ENCODE results near the gene FXR2.
"Not testable (repeated sequence)": the region's sequence is repeated elsewhere in the genome, so short reads cannot be mapped to it uniquely, and the experiment has no call there.

Gene FXR2

GRCh38 chr17:7646457-7646856 lies 31.8 kb upstream of the FXR2 start:
- TF ChIP-seq CTCF (IDR thresholded peaks at IDR 0.05; ENCODE audit: insufficient read depth, low read length, poor library complexity, severe bottlenecking) (no peak), EZH2phosphoT487 (conservative IDR thresholded peaks at IDR 0.05; ENCODE audit: low read length) (no peak)
- no peaks in the 10 kb centered on the region for H3F3A ChIP-seq (ENCODE audit: insufficient read depth)
- H3K4me2 ChIP-seq (ENCODE audit: low read depth, low read length, poor library complexity, severe bottlenecking), result no peak overlapping the region
- no peaks in the 10 kb centered on the region for H3K9me2 ChIP-seq (replicated peaks; ENCODE audit: insufficient read depth, low read length)
- no peak overlapping the region for H2AFZ ChIP-seq (ENCODE audit: low read depth, low read length, severe bottlenecking)
- no peaks in the 10 kb centered on the region for H3K79me2 ChIP-seq (ENCODE audit: insufficient read depth, low read length)
- H3K9me3 ChIP-seq (ENCODE audit: insufficient read depth, low read length), result no peaks in the 10 kb centered on the region
- H3K27me3 ChIP-seq (ENCODE audit: low read length), result no peaks in the 10 kb centered on the region
- H3K4me3 ChIP-seq (ENCODE audit: insufficient read depth, low read length, poor library complexity, severe bottlenecking), result no peak overlapping the region
- no peak overlapping the region for H3K27ac ChIP-seq (ENCODE audit: low read depth, low read length)
- H3K9ac ChIP-seq (ENCODE audit: low read length), result no peak overlapping the region
- H4K20me1 ChIP-seq (ENCODE audit: low read depth, low read length), result no peaks in the 10 kb centered on the region
- no peaks in the 10 kb centered on the region for H3K36me3 ChIP-seq (ENCODE audit: low read length)

GRCh38 chr17:7644775-7645174 lies 30.1 kb upstream of the FXR2 start:
- H3F3A ChIP-seq (ENCODE audit: insufficient read depth), result no peaks in the 10 kb centered on the region
- H3K9ac ChIP-seq (ENCODE audit: low read length), result no peak overlapping the region
- H2AFZ ChIP-seq (ENCODE audit: low read depth, low read length, severe bottlenecking), result no peak overlapping the region
- no peaks in the 10 kb centered on the region for H3K36me3 ChIP-seq (ENCODE audit: low read length)
- H3K27me3 ChIP-seq (ENCODE audit: low read length), result no peaks in the 10 kb centered on the region
- no peak overlapping the region for H3K27ac ChIP-seq (ENCODE audit: low read depth, low read length)
- no peak overlapping the region for H3K4me3 ChIP-seq (ENCODE audit: insufficient read depth, low read length, poor library complexity, severe bottlenecking)
- no peak overlapping the region for H3K4me2 ChIP-seq (ENCODE audit: low read depth, low read length, poor library complexity, severe bottlenecking)
- H3K9me3 ChIP-seq (ENCODE audit: insufficient read depth, low read length), result no peaks in the 10 kb centered on the region
- H4K20me1 ChIP-seq (ENCODE audit: low read depth, low read length), result no peaks in the 10 kb centered on the region
- TF ChIP-seq EZH2phosphoT487 (conservative IDR thresholded peaks at IDR 0.05; ENCODE audit: low read length) (no peak), CTCF (IDR thresholded peaks at IDR 0.05; ENCODE audit: insufficient read depth, low read length, poor library complexity, severe bottlenecking) (no peak)
- H3K79me2 ChIP-seq (ENCODE audit: insufficient read depth, low read length), result no peaks in the 10 kb centered on the region
- no peaks in the 10 kb centered on the region for H3K9me2 ChIP-seq (replicated peaks; ENCODE audit: insufficient read depth, low read length)

GRCh38 chr17:7641635-7642034 lies 26.9 kb upstream of the FXR2 start:
- not testable (repeated sequence) for H3K9ac ChIP-seq (ENCODE audit: low read length); H3K4me2 ChIP-seq (ENCODE audit: low read depth, low read length, poor library complexity, severe bottlenecking); H3K79me2 ChIP-seq (ENCODE audit: insufficient read depth, low read length); H3K27me3 ChIP-seq (ENCODE audit: low read length); H3K36me3 ChIP-seq (ENCODE audit: low read length); H3F3A ChIP-seq (ENCODE audit: insufficient read depth); H3K4me3 ChIP-seq (ENCODE audit: insufficient read depth, low read length, poor library complexity, severe bottlenecking); H3K9me3 ChIP-seq (ENCODE audit: insufficient read depth, low read length); H2AFZ ChIP-seq (ENCODE audit: low read depth, low read length, severe bottlenecking); H4K20me1 ChIP-seq (ENCODE audit: low read depth, low read length); H3K9me2 ChIP-seq (replicated peaks; ENCODE audit: insufficient read depth, low read length); H3K27ac ChIP-seq (ENCODE audit: low read depth, low read length)

GRCh38 chr17:7640783-7641182 lies 26.1 kb upstream of the FXR2 start:
- TF ChIP-seq EZH2phosphoT487 (conservative IDR thresholded peaks at IDR 0.05; ENCODE audit: low read length), result no peak
- TF ChIP-seq CTCF (IDR thresholded peaks at IDR 0.05; ENCODE audit: insufficient read depth, low read length, poor library complexity, severe bottlenecking), result no peak
- Histone ChIP-seq H2AFZ (ENCODE audit: low read depth, low read length, severe bottlenecking) (no peak overlapping the region), H3K9me3 (ENCODE audit: insufficient read depth, low read length) (no peaks in the 10 kb centered on the region), H3K27me3 (ENCODE audit: low read length) (no peaks in the 10 kb centered on the region), H3K79me2 (ENCODE audit: insufficient read depth, low read length) (no peaks in the 10 kb centered on the region), H3K36me3 (ENCODE audit: low read length) (no peaks in the 10 kb centered on the region), H4K20me1 (ENCODE audit: low read depth, low read length) (no peaks in the 10 kb centered on the region), H3K9me2 (replicated peaks; ENCODE audit: insufficient read depth, low read length) (no peaks in the 10 kb centered on the region), H3K4me2 (ENCODE audit: low read depth, low read length, poor library complexity, severe bottlenecking) (no peak overlapping the region), H3K4me3 (ENCODE audit: insufficient read depth, low read length, poor library complexity, severe bottlenecking) (no peak overlapping the region), H3K9ac (ENCODE audit: low read length) (no peak overlapping the region), H3K27ac (ENCODE audit: low read depth, low read length) (no peak overlapping the region), H3F3A (ENCODE audit: insufficient read depth) (no peaks in the 10 kb centered on the region)
